ENCODE results near the gene PLCB1.

GRCh38 chr20:8344631-8345030 lies 212.6 kb downstream of the PLCB1 start:
- TF ChIP-seq CTCF (IDR thresholded peaks at IDR 0.05; ENCODE audit: low read depth, low read length) = no peak
- TF ChIP-seq POLR2A (IDR thresholded peaks at IDR 0.05; ENCODE audit: extremely low read depth, insufficient read length) = no peak
